IMR-90 (cell line): ENCODE measurements around the gene ASGR2. TPM values are rescaled to one million over a fixed set of nuclear protein-coding genes. Genes with fewer than 3 reads are reported as not detected.
A peak's percentile ranks its signal among the peaks of the same experiment; 100 is the strongest.

Experiments used
- ATAC-seq: fragments of 200-7000 bp; cut with Tn5 transposase; 2 replicates; pipeline ENCODE4 v1.9.1; 2020; ENCODE audit warnings: low read depth, mild to moderate bottlenecking, moderate library complexity
- BruUV-seq: library from RNA; stranded (reverse); fragments of 400-500 nt; replicated peaks from 2 replicates; lab custom pipeline; 2021; lab: Mats Ljungman, UMichigan
- CTCF ChIA-PET: fragments of 300-600 bp; formaldehyde crosslinking; extraction: SDS; loops from one replicate; lab custom pipeline; 2021; ENCODE audit warnings: antibody characterized with exemption; lab: Yijun Ruan, JAX
- POLR2A ChIA-PET: fragments of 300-600 bp; sonication (Branson Sonifier 250); formaldehyde crosslinking; loops from one replicate; lab custom pipeline; 2022; ENCODE audit warnings: antibody characterized with exemption; ENCODE audit not compliant: unreplicated experiment; lab: Charles Lee
- DNase-seq: peaks from one replicate; pipeline ENCODE4 v3.0.0; 2013
- H2AFZ ChIP-seq: replicated peaks from 2 replicates; pipeline ENCODE3; 2013; ENCODE audit warnings: low read length, mild to moderate bottlenecking; ENCODE audit not compliant: poor library complexity
- H2AK5ac ChIP-seq: 2 replicates; pipeline ENCODE4 v1.6.1; 2013; ENCODE audit warnings: low read depth, low read length, inconsistent platforms
- H2AK9ac ChIP-seq: replicated peaks from 2 replicates; pipeline ENCODE3; 2013; ENCODE audit warnings: mild to moderate bottlenecking, low read depth, low read length, moderate library complexity; ENCODE audit not compliant: poor library complexity
- H2BK120ac ChIP-seq: 2 replicates; pipeline ENCODE4 v1.6.1; 2013; ENCODE audit warnings: low read depth, low read length, inconsistent platforms
- H2BK15ac ChIP-seq: 3 replicates; pipeline ENCODE4 v1.6.1; 2013; ENCODE audit warnings: low read depth, low read length, inconsistent platforms
- H2BK20ac ChIP-seq: 2 replicates; pipeline ENCODE4 v1.6.1; 2013; ENCODE audit warnings: low read depth, mild to moderate bottlenecking, inconsistent platforms, low read length, moderate library complexity
- H2BK5ac ChIP-seq: 2 replicates; pipeline ENCODE4 v1.6.1; 2013; ENCODE audit warnings: mild to moderate bottlenecking, low read depth, low read length, inconsistent platforms; ENCODE audit not compliant: poor library complexity, severe bottlenecking
- H3K14ac ChIP-seq: replicated peaks from 2 replicates; pipeline ENCODE4 v1.6.1; 2013; ENCODE audit warnings: low read depth, low read length, inconsistent platforms
- H3K18ac ChIP-seq: 2 replicates; pipeline ENCODE4 v1.6.1; 2013; ENCODE audit warnings: low read depth, low read length, control low read depth
- H3K23ac ChIP-seq: 2 replicates; pipeline ENCODE4 v1.6.1; 2013; ENCODE audit warnings: low read depth, low read length, inconsistent platforms
- H3K27ac ChIP-seq: 2 replicates; pipeline ENCODE4 v1.5.1; 2013; ENCODE audit warnings: mild to moderate bottlenecking, control low read depth, low read length; ENCODE audit not compliant: insufficient read depth
- H3K27me3 ChIP-seq: 2 replicates; pipeline ENCODE4 v1.6.1; 2013; ENCODE audit warnings: low read length; ENCODE audit not compliant: control insufficient read depth, insufficient read depth
- H3K36me3 ChIP-seq: 2 replicates; pipeline ENCODE4 v1.6.1; 2013; ENCODE audit warnings: low read length, mixed read lengths; ENCODE audit not compliant: control insufficient read depth, insufficient read depth
- H3K4ac ChIP-seq: 2 replicates; pipeline ENCODE4 v1.6.1; 2013; ENCODE audit warnings: low read depth, low read length, inconsistent platforms
- H3K4me1 ChIP-seq: 2 replicates; pipeline ENCODE4 v1.6.1; 2013; ENCODE audit warnings: low read length, mixed read lengths; ENCODE audit not compliant: control insufficient read depth, insufficient read depth
- H3K4me2 ChIP-seq: 2 replicates; pipeline ENCODE4 v1.6.1; 2013; ENCODE audit warnings: low read depth, mild to moderate bottlenecking, control low read depth, low read length, moderate library complexity
- H3K4me3 ChIP-seq: 2 replicates; pipeline ENCODE4 v1.5.1; 2013; ENCODE audit warnings: low read depth, mild to moderate bottlenecking, control low read depth, low read length, moderate library complexity; ENCODE audit not compliant: insufficient read depth
- H3K56ac ChIP-seq: 2 replicates; pipeline ENCODE4 v1.6.1; 2013; ENCODE audit warnings: low read length, inconsistent platforms; ENCODE audit not compliant: insufficient read depth; ENCODE audit errors: extremely low read depth
- H3K79me1 ChIP-seq, 2 experiments: 2 replicates each; pipeline ENCODE4 v1.6.1; 2013; ENCODE audit warnings: low read length in 2 of 2, inconsistent platforms in 1 of 2, low read depth in 1 of 2
- H3K9ac ChIP-seq: 2 replicates; pipeline ENCODE4 v1.6.1; 2013; ENCODE audit warnings: low read depth, low read length, control low read depth
- H3K9me1 ChIP-seq: 2 replicates; pipeline ENCODE4 v1.6.1; 2013; ENCODE audit warnings: low read length, inconsistent platforms; ENCODE audit not compliant: insufficient read depth
- H3K9me3 ChIP-seq: 2 replicates; pipeline ENCODE4 v1.6.1; 2013; ENCODE audit warnings: low read length; ENCODE audit not compliant: control insufficient read depth, insufficient read depth
- H4K20me1 ChIP-seq: 2 replicates; pipeline ENCODE4 v1.6.1; 2013; ENCODE audit warnings: low read length, inconsistent platforms; ENCODE audit not compliant: insufficient read depth
- H4K5ac ChIP-seq: 2 replicates; pipeline ENCODE4 v1.6.1; 2013; ENCODE audit warnings: mild to moderate bottlenecking, low read depth, low read length, control low read depth
- H4K8ac ChIP-seq, 2 experiments: 2 replicates each; pipeline ENCODE4 v1.6.1; 2013; ENCODE audit warnings: low read depth in 2 of 2, low read length in 2 of 2, control low read depth in 1 of 2, inconsistent platforms in 1 of 2
- H4K91ac ChIP-seq: 2 replicates; pipeline ENCODE4 v1.6.1; 2013; ENCODE audit warnings: low read depth, low read length, inconsistent platforms; ENCODE audit not compliant: insufficient read depth
- CHD1 ChIP-seq: IDR thresholded peaks from 2 replicates; pipeline ENCODE4 v1.6.1; 2012; ENCODE audit warnings: low read depth, low read length, improper control_type of control experiment
- FOS ChIP-seq: fragments of 150-350 bp; IDR thresholded peaks from 2 replicates; pipeline ENCODE4 v1.6.1; 2016; ENCODE audit warnings: low read depth, low read length
- MXI1 ChIP-seq: IDR thresholded peaks from 2 replicates; pipeline ENCODE4 v1.6.1; 2012; ENCODE audit warnings: low read depth, mild to moderate bottlenecking, low read length, moderate library complexity, borderline replicate concordance
- WGBS, 2 experiments: methylation state at CpG; one replicate each; pipeline versions ENCODE4 v1.1.5 to v1.1.7; 2013; ENCODE audit warnings: missing lambda C conversion rate in 2 of 2; ENCODE audit not compliant: insufficient read length in 1 of 2; ENCODE audit errors: extremely low coverage in 2 of 2; 5-methylcytosine and 5-hydroxymethylcytosine counted together
- dilution Hi-C: fragments of 300-500 bp; cut with HindIII; formaldehyde crosslinking; loops from one replicate; pipeline ENCODE4 v1.14.3; 2018; ENCODE audit warnings: low sequenced_read_pairs; ENCODE audit not compliant: unreplicated experiment
- in situ Hi-C: fragments of 300-500 bp; cut with MboI; formaldehyde crosslinking; loops from 3 replicates; pipeline ENCODE4 v1.14.3; 2019; ENCODE audit warnings: low sequenced_read_pairs, inconsistent platforms, mixed read lengths
- intact Hi-C: fragments of 100-400 bp; cut with micrococcal nuclease; formaldehyde crosslinking; loops from 2 replicates; pipeline ENCODE4 v1.10.0; 2022
- polyA plus RNA-seq, 3 experiments: library from polyadenylated mRNA; depleted of rRNA; stranded (reverse); fragments of >200 nt; gene quantifications; 2 replicates each; pipeline ENCODE4 v1.2.3, GENCODE V29; 2012; ENCODE audit warnings: low replicate concordance in 1 of 3
- total RNA-seq: library from RNA; depleted of rRNA; stranded (reverse); fragments of >200 nt; gene quantifications from 2 replicates; pipeline ENCODE4 v1.2.3, GENCODE V29; 2012
- TF ChIP-seq, protein P1 (sequence below): fragments of 150-350 bp; IDR thresholded peaks from 2 replicates; pipeline ENCODE4 v1.6.1; 2017; ENCODE audit warnings: mild to moderate bottlenecking, antibody characterized with exemption, low read length, low read depth

Gene ASGR2
- total and polyA plus RNA-seq, 2 of the 4 experiments (the other 2 are of a cell fraction): not detected

DNA sequence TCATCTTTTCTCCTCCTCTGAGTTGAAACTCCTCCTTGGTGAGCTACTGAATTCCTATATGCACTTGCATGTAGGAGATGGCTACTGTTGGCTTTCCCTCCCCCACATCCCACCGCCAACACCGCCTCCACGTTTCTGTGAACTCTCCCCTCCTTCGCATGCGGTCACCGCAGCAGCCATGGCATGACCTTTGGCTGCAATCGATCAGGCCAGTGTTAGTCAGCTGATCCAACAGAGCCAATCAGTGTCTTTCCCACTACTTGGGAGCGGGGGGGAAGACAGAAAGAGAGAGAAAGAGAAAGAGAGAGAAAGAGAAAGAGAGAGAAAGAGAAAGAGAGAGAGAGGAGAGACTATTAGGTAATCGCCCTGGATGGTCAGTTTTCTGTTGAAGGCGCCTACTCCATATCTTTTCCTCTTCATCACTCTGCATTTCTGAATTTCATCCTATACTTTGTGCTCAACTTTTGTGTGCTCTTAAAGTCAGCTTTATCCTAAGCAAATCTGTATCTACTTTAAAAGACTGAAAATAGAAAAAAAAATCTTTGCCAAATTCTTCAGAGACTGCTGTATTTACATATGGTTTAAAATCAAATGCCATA lies 41.8 kb upstream of the ASGR2 start:
- H3K9me3 ChIP-seq: no peaks in the 10 kb centered on the region
- ChIA-PET POLR2A (no interaction called here), CTCF (interaction anchor here (1.2 kb wide), 1 partner anchor 21 kb away, joined by 3 read pairs; no protein-coding TSS in a partner anchor)
- H2AFZ ChIP-seq: peak overlapping the region; percentile 56
- H3K27me3 ChIP-seq: peaks cover 26% of the 10 kb centered on the region
- intact Hi-C loops (no loop called here), dilution Hi-C loops (no loop called here), in situ Hi-C loops (no loop called here)
- no peak overlapping the region for H2BK5ac ChIP-seq
- H3K56ac ChIP-seq: no peak overlapping the region
- H3K4ac ChIP-seq: no peak overlapping the region
- DNase-seq (no peak), ATAC-seq (no peak)
- H3K36me3 ChIP-seq: no peaks in the 10 kb centered on the region
- no peak overlapping the region for H3K9ac ChIP-seq
- no peak overlapping the region for H3K18ac ChIP-seq
- no TSS peak for BruUV-seq
- H2BK15ac ChIP-seq: no peak overlapping the region
- H3K27ac ChIP-seq: no peak overlapping the region
- TF ChIP-seq CHD1: no peak
- TF ChIP-seq, protein P1, sequence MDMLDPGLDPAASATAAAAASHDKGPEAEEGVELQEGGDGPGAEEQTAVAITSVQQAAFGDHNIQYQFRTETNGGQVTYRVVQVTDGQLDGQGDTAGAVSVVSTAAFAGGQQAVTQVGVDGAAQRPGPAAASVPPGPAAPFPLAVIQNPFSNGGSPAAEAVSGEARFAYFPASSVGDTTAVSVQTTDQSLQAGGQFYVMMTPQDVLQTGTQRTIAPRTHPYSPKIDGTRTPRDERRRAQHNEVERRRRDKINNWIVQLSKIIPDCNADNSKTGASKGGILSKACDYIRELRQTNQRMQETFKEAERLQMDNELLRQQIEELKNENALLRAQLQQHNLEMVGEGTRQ: no peak
- no peak for TF ChIP-seq FOS
- no peak for TF ChIP-seq MXI1
- no peak overlapping the region for H3K14ac ChIP-seq
- H2AK9ac ChIP-seq: no peak overlapping the region
- H3K4me3 ChIP-seq: no peak overlapping the region
- no peak overlapping the region for H3K4me2 ChIP-seq
- no peak overlapping the region for H4K5ac ChIP-seq
- no peak overlapping the region for H2BK120ac ChIP-seq
- H3K23ac ChIP-seq: no peak overlapping the region
- no peaks in the 10 kb centered on the region for H3K9me1 ChIP-seq
- no peak overlapping the region for H4K8ac ChIP-seq
- WGBS, 2 experiments: no CpG with 5 or more reads among the region's 10 CpGs
- H2AK5ac ChIP-seq: no peak overlapping the region
- no peaks in the 10 kb centered on the region for H3K79me1 ChIP-seq
- H3K4me1 ChIP-seq: no peaks in the 10 kb centered on the region
- no peak overlapping the region for H2BK20ac ChIP-seq
- no peak overlapping the region for H4K91ac ChIP-seq
- no peaks in the 10 kb centered on the region for H4K20me1 ChIP-seq
